H9 (cell line): ENCODE results near the gene THBS3. TPM values are rescaled to one million over a fixed set of nuclear protein-coding genes. Genes with fewer than 3 reads are reported as not detected.

Experiments
- DNase-seq: peaks from one replicate; pipeline ENCODE4 v3.0.0-alpha.2; 2017
- H2AFZ ChIP-seq: one replicate; pipeline ENCODE4 v1.6.1; 2013; ENCODE audit warnings: mild to moderate bottlenecking, low read length, control low read depth, moderate library complexity
- H2AK5ac ChIP-seq: 2 replicates; pipeline ENCODE4 v1.6.1; 2013; ENCODE audit warnings: low read length, control low read depth, mixed read lengths; ENCODE audit not compliant: insufficient read length
- H2BK120ac ChIP-seq: one replicate; pipeline ENCODE4 v1.6.1; 2013; ENCODE audit warnings: low read depth, mild to moderate bottlenecking, low read length, control low read depth, inconsistent platforms; ENCODE audit not compliant: poor library complexity, severe bottlenecking
- H2BK12ac ChIP-seq: 2 replicates; pipeline ENCODE4 v1.6.1; 2013; ENCODE audit warnings: low read length, control low read depth, mixed read lengths, low read depth; ENCODE audit not compliant: insufficient read length
- H2BK15ac ChIP-seq: 2 replicates; pipeline ENCODE4 v1.6.1; 2013; ENCODE audit warnings: low read depth, low read length, control low read depth
- H2BK20ac ChIP-seq: one replicate; pipeline ENCODE4 v1.6.1; 2013; ENCODE audit warnings: low read depth, mild to moderate bottlenecking, low read length, control low read depth, inconsistent platforms; ENCODE audit not compliant: poor library complexity, severe bottlenecking
- H2BK5ac ChIP-seq: 2 replicates; pipeline ENCODE4 v1.6.1; 2013; ENCODE audit warnings: low read length, control low read depth, mixed read lengths; ENCODE audit not compliant: insufficient read length
- H3K14ac ChIP-seq: 2 replicates; pipeline ENCODE4 v1.6.1; 2013; ENCODE audit warnings: low read length, control low read depth; ENCODE audit not compliant: insufficient read depth
- H3K18ac ChIP-seq: 2 replicates; pipeline ENCODE4 v1.6.1; 2013; ENCODE audit warnings: low read depth, mild to moderate bottlenecking, mixed read lengths, low read length, control low read depth; ENCODE audit not compliant: insufficient read length
- H3K23ac ChIP-seq: 2 replicates; pipeline ENCODE4 v1.6.1; 2013; ENCODE audit warnings: low read length, control low read depth, mixed read lengths, low read depth; ENCODE audit not compliant: insufficient read length
- H3K23me2 ChIP-seq: 2 replicates; pipeline ENCODE4 v1.6.1; 2013; ENCODE audit warnings: low read depth, mild to moderate bottlenecking, mixed read lengths, low read length, control low read depth; ENCODE audit not compliant: insufficient read length, poor library complexity, severe bottlenecking
- H3K27ac ChIP-seq: 2 replicates; pipeline ENCODE4 v1.5.1; 2013; ENCODE audit warnings: low read length, control low read depth, mixed read lengths, low read depth; ENCODE audit not compliant: insufficient read length
- H3K27me3 ChIP-seq: 2 replicates; pipeline ENCODE4 v1.6.1; 2013; ENCODE audit warnings: low read length, control low read depth, inconsistent platforms; ENCODE audit not compliant: insufficient read depth
- H3K4ac ChIP-seq: 2 replicates; pipeline ENCODE4 v1.6.1; 2013; ENCODE audit warnings: low read depth, mild to moderate bottlenecking, control low read depth, inconsistent platforms, low read length, moderate library complexity
- H3K4me1 ChIP-seq: 2 replicates; pipeline ENCODE4 v1.6.1; 2013; ENCODE audit warnings: low read length, control low read depth, inconsistent platforms; ENCODE audit not compliant: insufficient read depth
- H3K4me2 ChIP-seq: 2 replicates; pipeline ENCODE4 v1.6.1; 2013; ENCODE audit warnings: low read length, control low read depth, mixed read lengths; ENCODE audit not compliant: insufficient read length, insufficient read depth
- H3K56ac ChIP-seq: 2 replicates; pipeline ENCODE4 v1.6.1; 2013; ENCODE audit warnings: low read depth, mild to moderate bottlenecking, mixed read lengths, low read length, control low read depth; ENCODE audit not compliant: insufficient read length
- H3K79me1 ChIP-seq: 2 replicates; pipeline ENCODE4 v1.6.1; 2013; ENCODE audit warnings: low read depth, mild to moderate bottlenecking, moderate library complexity, low read length, control low read depth, inconsistent platforms; ENCODE audit not compliant: insufficient read depth, poor library complexity, severe bottlenecking
- H3K79me2 ChIP-seq: 2 replicates; pipeline ENCODE4 v1.6.1; 2013; ENCODE audit warnings: low read length, control low read depth, inconsistent platforms; ENCODE audit not compliant: insufficient read depth
- H3K9ac ChIP-seq: 2 replicates; pipeline ENCODE4 v1.6.1; 2013; ENCODE audit warnings: low read length, control low read depth, mixed read lengths; ENCODE audit not compliant: insufficient read length; ENCODE audit errors: extremely low read depth
- H3K9me3 ChIP-seq: one replicate; pipeline ENCODE4 v1.6.1; 2013; ENCODE audit warnings: low read depth, low read length, inconsistent platforms; ENCODE audit not compliant: control insufficient read depth
- H3T11ph ChIP-seq: one replicate; pipeline ENCODE4 v1.6.1; 2013; ENCODE audit warnings: mild to moderate bottlenecking, low read length, control low read depth, inconsistent platforms
- H4K20me1 ChIP-seq: one replicate; pipeline ENCODE4 v1.6.1; 2013; ENCODE audit not compliant: control insufficient read depth, insufficient read length, insufficient read depth
- H4K5ac ChIP-seq: 2 replicates; pipeline ENCODE4 v1.6.1; 2013; ENCODE audit warnings: low read depth, mild to moderate bottlenecking, mixed read lengths, low read length, control low read depth; ENCODE audit not compliant: insufficient read length
- H4K8ac ChIP-seq: replicated peaks from 2 replicates; pipeline ENCODE4 v1.6.1; 2013; ENCODE audit warnings: low read length, control low read depth, mixed read lengths, low read depth; ENCODE audit not compliant: insufficient read length
- H4K91ac ChIP-seq: 2 replicates; pipeline ENCODE4 v1.6.1; 2013; ENCODE audit warnings: low read depth, mild to moderate bottlenecking, moderate library complexity, mixed read lengths, low read length, control low read depth; ENCODE audit not compliant: insufficient read length
- H3K27ac Mint-ChIP-seq, 3 experiments: 2 replicates in 2 of 3; 3 replicates in 1 of 3; pipeline ENCODE4 v1.8.0; 2020 to 2021; ENCODE audit warnings: mixed read lengths in 3 of 3, mild to moderate bottlenecking in 1 of 3, moderate library complexity in 1 of 3
- H3K27me3 Mint-ChIP-seq: 2 replicates; pipeline ENCODE4 v1.8.0; 2021; ENCODE audit warnings: low read depth, mild to moderate bottlenecking, moderate library complexity, mixed read lengths
- H3K36me3 Mint-ChIP-seq, 3 experiments: 2 replicates in 2 of 3; 3 replicates in 1 of 3; pipeline ENCODE4 v1.8.0; 2020 to 2021; ENCODE audit warnings: low read depth in 3 of 3, mixed read lengths in 3 of 3; ENCODE audit not compliant: insufficient read depth in 1 of 3
- H3K4me1 Mint-ChIP-seq, 2 experiments: 2 replicates each; pipeline ENCODE4 v1.8.0; 2020; ENCODE audit warnings: mixed read lengths in 2 of 2
- H3K4me3 Mint-ChIP-seq, 2 experiments: 2 replicates in 1 of 2; 3 replicates in 1 of 2; pipeline ENCODE4 v1.8.0; 2020 to 2021; ENCODE audit warnings: mild to moderate bottlenecking in 2 of 2, mixed read lengths in 2 of 2, moderate library complexity in 1 of 2
- H3K9me3 Mint-ChIP-seq, 2 experiments: 2 replicates in 1 of 2; 3 replicates in 1 of 2; pipeline ENCODE4 v1.8.0; 2020; ENCODE audit warnings: mild to moderate bottlenecking in 2 of 2, mixed read lengths in 2 of 2, moderate library complexity in 1 of 2
- CTCF ChIP-seq: fragments of 200-600 bp; sonication (generic); conservative IDR thresholded peaks from 3 replicates; pipeline ENCODE4 v1.8.0; 2021; ENCODE audit warnings: antibody characterized with exemption, mild to moderate bottlenecking
- WGBS: extraction: QIAGEN DNeasy Blood & Tissue Kit; methylation state at CpG from one replicate; pipeline ENCODE4 v1.1.7; 2013; ENCODE audit warnings: missing lambda C conversion rate, low lambda C conversion rate, mixed read lengths; ENCODE audit not compliant: insufficient read length; ENCODE audit errors: extremely low coverage; 5-methylcytosine and 5-hydroxymethylcytosine counted together
- total RNA-seq: library from RNA; stranded (reverse); gene quantifications from 2 replicates; pipeline ENCODE4 v1.2.1, GENCODE V29; 2021

THBS3 gene
- total RNA-seq, 1 experiment from 2014 or later = 5.9 TPM

- H3K4me3 Mint-ChIP-seq = peak overlapping the region in 1 of 2 experiments; percentile 92; a peak in 2 of 5 replicates
- no peak overlapping the region for H4K8ac ChIP-seq
- no peak overlapping the region for H3K9ac ChIP-seq
- no peak overlapping the region for H3K27ac Mint-ChIP-seq
- no peak overlapping the region for H2BK5ac ChIP-seq
- H4K91ac ChIP-seq = no peak overlapping the region
- no peak overlapping the region for H3K27ac ChIP-seq
- no peak overlapping the region for H3K4me2 ChIP-seq
- H3K18ac ChIP-seq = no peak overlapping the region
- no peaks in the 10 kb centered on the region; the same call in 1 of the 2 replicates for H3K79me2 ChIP-seq
- no peak overlapping the region for H3K23ac ChIP-seq
- H2BK12ac ChIP-seq = no peak overlapping the region
- TF ChIP-seq CTCF = peak; percentile 89
- no peak overlapping the region for H2BK15ac ChIP-seq
- DNase-seq = peak; percentile 69
- H3K4me1 Mint-ChIP-seq = peaks cover 23 to 37% of the 10 kb centered on the region in 2 experiments
- H3K4ac ChIP-seq = no peak overlapping the region
- no peaks in the 10 kb centered on the region; the same call in none of the 2 replicates for H3K27me3 Mint-ChIP-seq
- no peaks in the 10 kb centered on the region for H3K9me3 Mint-ChIP-seq
- H2BK20ac ChIP-seq = no peak overlapping the region
- no peaks in the 10 kb centered on the region for H4K20me1 ChIP-seq
- H3K4me1 ChIP-seq = no peaks in the 10 kb centered on the region
- H3K23me2 ChIP-seq = peaks cover 18% of the 10 kb centered on the region
- no peak overlapping the region for H2AK5ac ChIP-seq
- H3K27me3 ChIP-seq = no peaks in the 10 kb centered on the region
- no peaks in the 10 kb centered on the region for H3K79me1 ChIP-seq
- no peak overlapping the region for H3K56ac ChIP-seq
- H3K14ac ChIP-seq = no peak overlapping the region
- H3K36me3 Mint-ChIP-seq = peaks cover 32 to 51% (median 44%) of the 10 kb centered on the region in 3 experiments
- no peak overlapping the region for H4K5ac ChIP-seq
- WGBS = no CpG with 5 or more reads among the region's 8 CpGs
- no peak overlapping the region for H2BK120ac ChIP-seq
- H2AFZ ChIP-seq = no peak overlapping the region
- H3K9me3 ChIP-seq = no peaks in the 10 kb centered on the region
- no peak overlapping the region for H3T11ph ChIP-seq
Measured at GRCh38 chr1:155176544-155177071, 31.1 kb downstream of the THBS3 start.
